NB4 (cell line): ENCODE measurements around the gene MEI4.

Experiments
- DNase-seq: peaks from one replicate; pipeline ENCODE4 v3.0.0; 2010; ENCODE audit warnings: low read depth
- H3K4me3 ChIP-seq: one replicate; pipeline ENCODE4 v1.5.1; 2011; ENCODE audit warnings: mild to moderate bottlenecking, low read depth, low read length, moderate library complexity
- CTCF ChIP-seq: IDR thresholded peaks from one replicate; pipeline ENCODE4 v1.5.1; 2012; ENCODE audit warnings: low read depth, low read length
- MAX ChIP-seq: IDR thresholded peaks from 2 replicates; pipeline ENCODE4 v1.6.1; 2011; ENCODE audit warnings: low read depth, low read length
- MYC ChIP-seq: IDR thresholded peaks from 2 replicates; pipeline ENCODE4 v1.6.1; 2011; ENCODE audit warnings: low read depth, low read length
- POLR2A ChIP-seq: IDR thresholded peaks from 2 replicates; pipeline ENCODE4 v1.6.1; 2011; ENCODE audit warnings: mild to moderate bottlenecking; ENCODE audit not compliant: insufficient read length; ENCODE audit errors: extremely low read depth

The MEI4 gene

GRCh38 chr6:77844822-77845221 is 192.0 kb downstream of the MEI4 start:
- no peak overlapping the region for H3K4me3 ChIP-seq
- no peak for DNase-seq
- TF ChIP-seq MYC = no peak
- no peak for TF ChIP-seq CTCF
- TF ChIP-seq POLR2A = no peak
- TF ChIP-seq MAX = no peak

- H3K4me3 ChIP-seq = no peak overlapping the region
- no peak for DNase-seq
- TF ChIP-seq POLR2A (no peak), CTCF (no peak), MAX (no peak), MYC (no peak)
Measured at GRCh38 chr6:77853401-77853800, 200.6 kb downstream of the MEI4 start.

- no peak for DNase-seq
- no peak for TF ChIP-seq CTCF
- TF ChIP-seq MAX = no peak
- no peak for TF ChIP-seq MYC
- no peak for TF ChIP-seq POLR2A
- H3K4me3 ChIP-seq = no peak overlapping the region
Measured at GRCh38 chr6:77856391-77856790, 203.6 kb downstream of the MEI4 start.

- H3K4me3 ChIP-seq = no peak overlapping the region
- no peak for TF ChIP-seq MAX
- no peak for TF ChIP-seq POLR2A
- no peak for DNase-seq
Measured at GRCh38 chr6:77857421-77857820, 204.6 kb downstream of the MEI4 start.

GRCh38 chr6:77876300-77876699 is 223.5 kb downstream of the MEI4 start:
- H3K4me3 ChIP-seq = no peak overlapping the region
- no peak for DNase-seq
- TF ChIP-seq POLR2A = no peak
- no peak for TF ChIP-seq MAX
- no peak for TF ChIP-seq MYC
- no peak for TF ChIP-seq CTCF

GRCh38 chr6:77879527-77879926 is 226.7 kb downstream of the MEI4 start:
- DNase-seq = no peak
- H3K4me3 ChIP-seq = no peak overlapping the region
- no peak for TF ChIP-seq MYC
- TF ChIP-seq MAX = no peak
- TF ChIP-seq CTCF = no peak
- no peak for TF ChIP-seq POLR2A
